H9 (cell line): ENCODE results near the gene C2orf81. TPM values are rescaled to one million over a fixed set of nuclear protein-coding genes. Genes with fewer than 3 reads are reported as not detected.

Experiments
- DNase-seq: peaks from one replicate; pipeline ENCODE4 v3.0.0-alpha.2; 2017
- H2AFZ ChIP-seq: one replicate; pipeline ENCODE4 v1.6.1; 2013; ENCODE audit warnings: mild to moderate bottlenecking, low read length, control low read depth, moderate library complexity
- H2AK5ac ChIP-seq: 2 replicates; pipeline ENCODE4 v1.6.1; 2013; ENCODE audit warnings: low read length, control low read depth, mixed read lengths; ENCODE audit not compliant: insufficient read length
- H2BK120ac ChIP-seq: one replicate; pipeline ENCODE4 v1.6.1; 2013; ENCODE audit warnings: low read depth, mild to moderate bottlenecking, low read length, control low read depth, inconsistent platforms; ENCODE audit not compliant: poor library complexity, severe bottlenecking
- H2BK12ac ChIP-seq: 2 replicates; pipeline ENCODE4 v1.6.1; 2013; ENCODE audit warnings: low read length, control low read depth, mixed read lengths, low read depth; ENCODE audit not compliant: insufficient read length
- H2BK15ac ChIP-seq: 2 replicates; pipeline ENCODE4 v1.6.1; 2013; ENCODE audit warnings: low read depth, low read length, control low read depth
- H2BK20ac ChIP-seq: one replicate; pipeline ENCODE4 v1.6.1; 2013; ENCODE audit warnings: low read depth, mild to moderate bottlenecking, low read length, control low read depth, inconsistent platforms; ENCODE audit not compliant: poor library complexity, severe bottlenecking
- H2BK5ac ChIP-seq: 2 replicates; pipeline ENCODE4 v1.6.1; 2013; ENCODE audit warnings: low read length, control low read depth, mixed read lengths; ENCODE audit not compliant: insufficient read length
- H3K14ac ChIP-seq: 2 replicates; pipeline ENCODE4 v1.6.1; 2013; ENCODE audit warnings: low read length, control low read depth; ENCODE audit not compliant: insufficient read depth
- H3K18ac ChIP-seq: 2 replicates; pipeline ENCODE4 v1.6.1; 2013; ENCODE audit warnings: low read depth, mild to moderate bottlenecking, mixed read lengths, low read length, control low read depth; ENCODE audit not compliant: insufficient read length
- H3K23ac ChIP-seq: 2 replicates; pipeline ENCODE4 v1.6.1; 2013; ENCODE audit warnings: low read length, control low read depth, mixed read lengths, low read depth; ENCODE audit not compliant: insufficient read length
- H3K23me2 ChIP-seq: 2 replicates; pipeline ENCODE4 v1.6.1; 2013; ENCODE audit warnings: low read depth, mild to moderate bottlenecking, mixed read lengths, low read length, control low read depth; ENCODE audit not compliant: insufficient read length, poor library complexity, severe bottlenecking
- H3K27ac ChIP-seq: 2 replicates; pipeline ENCODE4 v1.5.1; 2013; ENCODE audit warnings: low read length, control low read depth, mixed read lengths, low read depth; ENCODE audit not compliant: insufficient read length
- H3K27me3 ChIP-seq: 2 replicates; pipeline ENCODE4 v1.6.1; 2013; ENCODE audit warnings: low read length, control low read depth, inconsistent platforms; ENCODE audit not compliant: insufficient read depth
- H3K4ac ChIP-seq: 2 replicates; pipeline ENCODE4 v1.6.1; 2013; ENCODE audit warnings: low read depth, mild to moderate bottlenecking, control low read depth, inconsistent platforms, low read length, moderate library complexity
- H3K4me1 ChIP-seq: 2 replicates; pipeline ENCODE4 v1.6.1; 2013; ENCODE audit warnings: low read length, control low read depth, inconsistent platforms; ENCODE audit not compliant: insufficient read depth
- H3K4me2 ChIP-seq: 2 replicates; pipeline ENCODE4 v1.6.1; 2013; ENCODE audit warnings: low read length, control low read depth, mixed read lengths; ENCODE audit not compliant: insufficient read length, insufficient read depth
- H3K56ac ChIP-seq: 2 replicates; pipeline ENCODE4 v1.6.1; 2013; ENCODE audit warnings: low read depth, mild to moderate bottlenecking, mixed read lengths, low read length, control low read depth; ENCODE audit not compliant: insufficient read length
- H3K79me1 ChIP-seq: 2 replicates; pipeline ENCODE4 v1.6.1; 2013; ENCODE audit warnings: low read depth, mild to moderate bottlenecking, moderate library complexity, low read length, control low read depth, inconsistent platforms; ENCODE audit not compliant: insufficient read depth, poor library complexity, severe bottlenecking
- H3K79me2 ChIP-seq: 2 replicates; pipeline ENCODE4 v1.6.1; 2013; ENCODE audit warnings: low read length, control low read depth, inconsistent platforms; ENCODE audit not compliant: insufficient read depth
- H3K9ac ChIP-seq: 2 replicates; pipeline ENCODE4 v1.6.1; 2013; ENCODE audit warnings: low read length, control low read depth, mixed read lengths; ENCODE audit not compliant: insufficient read length; ENCODE audit errors: extremely low read depth
- H3K9me3 ChIP-seq: one replicate; pipeline ENCODE4 v1.6.1; 2013; ENCODE audit warnings: low read depth, low read length, inconsistent platforms; ENCODE audit not compliant: control insufficient read depth
- H3T11ph ChIP-seq: one replicate; pipeline ENCODE4 v1.6.1; 2013; ENCODE audit warnings: mild to moderate bottlenecking, low read length, control low read depth, inconsistent platforms
- H4K20me1 ChIP-seq: one replicate; pipeline ENCODE4 v1.6.1; 2013; ENCODE audit not compliant: control insufficient read depth, insufficient read length, insufficient read depth
- H4K5ac ChIP-seq: 2 replicates; pipeline ENCODE4 v1.6.1; 2013; ENCODE audit warnings: low read depth, mild to moderate bottlenecking, mixed read lengths, low read length, control low read depth; ENCODE audit not compliant: insufficient read length
- H4K8ac ChIP-seq: replicated peaks from 2 replicates; pipeline ENCODE4 v1.6.1; 2013; ENCODE audit warnings: low read length, control low read depth, mixed read lengths, low read depth; ENCODE audit not compliant: insufficient read length
- H4K91ac ChIP-seq: 2 replicates; pipeline ENCODE4 v1.6.1; 2013; ENCODE audit warnings: low read depth, mild to moderate bottlenecking, moderate library complexity, mixed read lengths, low read length, control low read depth; ENCODE audit not compliant: insufficient read length
- H3K27ac Mint-ChIP-seq, 3 experiments: 2 replicates in 2 of 3; 3 replicates in 1 of 3; pipeline ENCODE4 v1.8.0; 2020 to 2021; ENCODE audit warnings: mixed read lengths in 3 of 3, mild to moderate bottlenecking in 1 of 3, moderate library complexity in 1 of 3
- H3K27me3 Mint-ChIP-seq: 2 replicates; pipeline ENCODE4 v1.8.0; 2021; ENCODE audit warnings: low read depth, mild to moderate bottlenecking, moderate library complexity, mixed read lengths
- H3K36me3 Mint-ChIP-seq, 3 experiments: 2 replicates in 2 of 3; 3 replicates in 1 of 3; pipeline ENCODE4 v1.8.0; 2020 to 2021; ENCODE audit warnings: low read depth in 3 of 3, mixed read lengths in 3 of 3; ENCODE audit not compliant: insufficient read depth in 1 of 3
- H3K4me1 Mint-ChIP-seq, 2 experiments: 2 replicates each; pipeline ENCODE4 v1.8.0; 2020; ENCODE audit warnings: mixed read lengths in 2 of 2
- H3K4me3 Mint-ChIP-seq, 2 experiments: 2 replicates in 1 of 2; 3 replicates in 1 of 2; pipeline ENCODE4 v1.8.0; 2020 to 2021; ENCODE audit warnings: mild to moderate bottlenecking in 2 of 2, mixed read lengths in 2 of 2, moderate library complexity in 1 of 2
- H3K9me3 Mint-ChIP-seq, 2 experiments: 2 replicates in 1 of 2; 3 replicates in 1 of 2; pipeline ENCODE4 v1.8.0; 2020; ENCODE audit warnings: mild to moderate bottlenecking in 2 of 2, mixed read lengths in 2 of 2, moderate library complexity in 1 of 2
- WGBS: extraction: QIAGEN DNeasy Blood & Tissue Kit; methylation state at CpG from one replicate; pipeline ENCODE4 v1.1.7; 2013; ENCODE audit warnings: missing lambda C conversion rate, low lambda C conversion rate, mixed read lengths; ENCODE audit not compliant: insufficient read length; ENCODE audit errors: extremely low coverage; 5-methylcytosine and 5-hydroxymethylcytosine counted together
- total RNA-seq: library from RNA; stranded (reverse); gene quantifications from 2 replicates; pipeline ENCODE4 v1.2.1, GENCODE V29; 2021
- TF ChIP-seq, protein P1 (sequence below): fragments of 200-600 bp; sonication (generic); conservative IDR thresholded peaks from 3 replicates; pipeline ENCODE4 v1.8.0; 2021; ENCODE audit warnings: antibody characterized with exemption, mild to moderate bottlenecking

The C2orf81 gene
- total RNA-seq, 1 experiment from 2014 or later, result 3.5 TPM

DNA sequence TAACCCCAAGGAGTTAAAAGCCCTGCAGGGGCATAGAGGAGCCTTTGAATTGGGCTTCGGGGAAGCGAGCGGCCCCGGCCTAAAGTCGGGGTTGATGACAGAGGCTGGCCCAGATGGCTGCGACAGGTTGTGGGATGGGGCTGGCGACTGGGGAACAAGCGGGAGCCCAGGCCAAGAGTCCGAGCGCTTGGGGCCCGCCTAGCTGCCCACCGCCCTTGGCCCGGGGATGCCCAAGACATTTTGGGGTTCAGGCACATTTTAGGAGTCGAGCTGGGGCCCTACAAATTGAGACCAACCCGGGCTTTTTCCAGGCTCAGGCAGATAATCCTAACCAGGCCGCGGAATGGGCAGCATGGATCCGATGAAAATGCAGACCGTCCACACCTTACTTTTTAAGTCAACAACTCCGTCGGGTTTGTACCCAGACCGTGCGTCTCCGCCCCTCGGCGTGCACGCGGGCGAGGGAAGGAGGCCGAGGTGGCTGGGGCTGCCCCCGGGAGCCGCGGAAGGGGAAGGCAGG is 19.8 kb upstream of the C2orf81 start:
- no peak overlapping the region for H2BK12ac ChIP-seq
- no CpG with 5 or more reads among the region's 33 CpGs for WGBS
- no peaks in the 10 kb centered on the region; a peak in 1 of 5 replicates for H3K9me3 Mint-ChIP-seq
- no peak overlapping the region for H3K56ac ChIP-seq
- no peak overlapping the region for H2BK120ac ChIP-seq
- no peak overlapping the region for H2BK15ac ChIP-seq
- H3K27ac Mint-ChIP-seq, result peak overlapping the region; percentile 98 to 99 (median 99)
- H3K4ac ChIP-seq, result no peak overlapping the region
- TF ChIP-seq, protein P1, sequence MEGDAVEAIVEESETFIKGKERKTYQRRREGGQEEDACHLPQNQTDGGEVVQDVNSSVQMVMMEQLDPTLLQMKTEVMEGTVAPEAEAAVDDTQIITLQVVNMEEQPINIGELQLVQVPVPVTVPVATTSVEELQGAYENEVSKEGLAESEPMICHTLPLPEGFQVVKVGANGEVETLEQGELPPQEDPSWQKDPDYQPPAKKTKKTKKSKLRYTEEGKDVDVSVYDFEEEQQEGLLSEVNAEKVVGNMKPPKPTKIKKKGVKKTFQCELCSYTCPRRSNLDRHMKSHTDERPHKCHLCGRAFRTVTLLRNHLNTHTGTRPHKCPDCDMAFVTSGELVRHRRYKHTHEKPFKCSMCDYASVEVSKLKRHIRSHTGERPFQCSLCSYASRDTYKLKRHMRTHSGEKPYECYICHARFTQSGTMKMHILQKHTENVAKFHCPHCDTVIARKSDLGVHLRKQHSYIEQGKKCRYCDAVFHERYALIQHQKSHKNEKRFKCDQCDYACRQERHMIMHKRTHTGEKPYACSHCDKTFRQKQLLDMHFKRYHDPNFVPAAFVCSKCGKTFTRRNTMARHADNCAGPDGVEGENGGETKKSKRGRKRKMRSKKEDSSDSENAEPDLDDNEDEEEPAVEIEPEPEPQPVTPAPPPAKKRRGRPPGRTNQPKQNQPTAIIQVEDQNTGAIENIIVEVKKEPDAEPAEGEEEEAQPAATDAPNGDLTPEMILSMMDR, result no peak
- H4K5ac ChIP-seq, result no peak overlapping the region
- peaks cover 7% of the 10 kb centered on the region for H3K79me1 ChIP-seq
- H3K9ac ChIP-seq, result peak overlapping the region; percentile 63
- H3T11ph ChIP-seq, result no peak overlapping the region
- H3K23me2 ChIP-seq, result peaks cover 11% of the 10 kb centered on the region
- no peak overlapping the region for H3K23ac ChIP-seq
- peak overlapping the region; percentile 95 to 99 for H3K4me3 Mint-ChIP-seq
- no peak overlapping the region for H2AFZ ChIP-seq
- no peak overlapping the region for H4K91ac ChIP-seq
- H3K79me2 ChIP-seq, result peaks cover 18% of the 10 kb centered on the region; the same call in 1 of the 2 replicates
- peaks cover 3% of the 10 kb centered on the region; the same call in 1 of the 2 replicates for H3K4me1 ChIP-seq
- H3K4me2 ChIP-seq, result peak overlapping the region; percentile 80
- no peak overlapping the region for H2AK5ac ChIP-seq
- peaks cover 31 to 38% of the 10 kb centered on the region in 2 experiments for H3K4me1 Mint-ChIP-seq
- peak overlapping the region; percentile 78 for H3K18ac ChIP-seq
- H4K8ac ChIP-seq, result no peak overlapping the region
- H3K14ac ChIP-seq, result peak overlapping the region; percentile 85; the same call in 1 of the 2 replicates
- H3K27me3 ChIP-seq, result no peaks in the 10 kb centered on the region
- no peak overlapping the region for H2BK5ac ChIP-seq
- H4K20me1 ChIP-seq, result no peaks in the 10 kb centered on the region
- H3K27me3 Mint-ChIP-seq, result peaks cover 20% of the 10 kb centered on the region
- no peaks in the 10 kb centered on the region for H3K9me3 ChIP-seq
- DNase-seq, result no peak
- peaks cover 4 to 18% (median 15%) of the 10 kb centered on the region in 3 experiments for H3K36me3 Mint-ChIP-seq
- H3K27ac ChIP-seq, result peak overlapping the region; percentile 48
- no peak overlapping the region for H2BK20ac ChIP-seq
